HepG2 (cell line): ENCODE measurements around the gene SH3TC2. TPM values are rescaled to one million over a fixed set of nuclear protein-coding genes. Genes with fewer than 3 reads are reported as not detected.

ENCODE experiments used
- ATAC-seq: fragments of 200-7000 bp; cut with Tn5 transposase; 3 replicates; pipeline ENCODE4 v1.9.1; 2020; ENCODE audit warnings: mild to moderate bottlenecking, moderate library complexity
- BruUV-seq: library from RNA; stranded (reverse); fragments of 400-500 nt; replicated peaks from 2 replicates; lab custom pipeline; 2021; lab: Mats Ljungman, UMichigan
- CTCF ChIA-PET: fragments of 300-600 bp; formaldehyde crosslinking; extraction: SDS; loops from one replicate; lab custom pipeline; 2021; ENCODE audit warnings: low total read pairs, inconsistent platforms, low intra/inter-chr PET ratio; lab: Yijun Ruan, JAX
- POLR2A ChIA-PET: fragments of 350-600 bp; sonication (Branson Sonifier 250); formaldehyde crosslinking; loops from one replicate; lab custom pipeline; 2020; ENCODE audit warnings: antibody characterized with exemption, inconsistent platforms; lab: Yijun Ruan, JAX
- DNase-seq: peaks from one replicate; pipeline ENCODE4 v3.0.0-alpha.2; 2015; ENCODE audit warnings: low spot score
- FAIRE-seq: peaks from 3 replicates; lab custom pipeline; 2011; peaks lifted over from hg19 to GRCh38; lab: Jason Lieb, UNC
- H2AFZ ChIP-seq: one replicate; pipeline ENCODE4 v1.6.1; 2011; ENCODE audit warnings: low read length, inconsistent platforms
- H3K27ac ChIP-seq: fragments of 300-600 bp; 3 replicates; pipeline ENCODE4 v1.8.0; 2011; ENCODE audit warnings: mixed run types, mild to moderate bottlenecking, mixed read lengths, low read length, inconsistent platforms; ENCODE audit not compliant: insufficient read depth; ENCODE audit errors: extremely low read length
- H3K27me3 ChIP-seq, 2 experiments: fragments of 200-600 bp in 1 of 2; 2 replicates in 1 of 2; 3 replicates in 1 of 2; pipeline versions ENCODE4 v1.6.0 to v1.8.0; 2011; ENCODE audit warnings: low read length in 2 of 2, mild to moderate bottlenecking in 2 of 2, moderate library complexity in 2 of 2, inconsistent platforms in 1 of 2; ENCODE audit not compliant: insufficient read depth in 2 of 2, control insufficient read depth in 1 of 2
- H3K36me3 ChIP-seq, 2 experiments: fragments of 200-600 bp in 1 of 2; replicated peaks in 1 of 2; 2 replicates in 1 of 2; 3 replicates in 1 of 2; pipeline versions ENCODE4 v1.5.1 to v1.8.0; 2011; ENCODE audit warnings: low read length in 2 of 2, inconsistent platforms in 1 of 2; ENCODE audit not compliant: insufficient read depth in 2 of 2, control insufficient read depth in 1 of 2
- H3K4me1 ChIP-seq: 2 replicates; pipeline ENCODE4 v1.5.1; 2012; ENCODE audit warnings: low read length, inconsistent platforms; ENCODE audit not compliant: insufficient read depth
- H3K4me2 ChIP-seq: 2 replicates; pipeline ENCODE4 v1.6.0; 2011; ENCODE audit warnings: low read depth, low read length, inconsistent platforms
- H3K4me3 ChIP-seq, 3 experiments: fragments of 200-600 bp in 1 of 3; sonication (generic), shearing (Covaris generic) in 1 of 3; replicated peaks in 1 of 3; 2 replicates each; pipeline ENCODE4 v1.5.1; 2011 to 2016; ENCODE audit warnings: low read length in 3 of 3, inconsistent platforms in 2 of 3, low read depth in 2 of 3, mild to moderate bottlenecking in 2 of 3, control low read depth in 1 of 3, mixed read lengths in 1 of 3; ENCODE audit not compliant: insufficient read depth in 1 of 3
- H3K79me2 ChIP-seq: one replicate; pipeline ENCODE4 v1.6.1; 2011; ENCODE audit warnings: low read length, inconsistent platforms; ENCODE audit not compliant: insufficient read depth
- H3K9ac ChIP-seq: 2 replicates; pipeline ENCODE4 v1.6.0; 2011; ENCODE audit warnings: mild to moderate bottlenecking, low read depth, low read length, inconsistent platforms; ENCODE audit not compliant: insufficient read depth
- H3K9me3 ChIP-seq: 2 replicates; pipeline ENCODE4 v1.5.1; 2012; ENCODE audit warnings: mild to moderate bottlenecking, low read length
- H4K20me1 ChIP-seq: 2 replicates; pipeline ENCODE4 v1.6.0; 2011; ENCODE audit warnings: inconsistent platforms, mild to moderate bottlenecking, low read length, moderate library complexity; ENCODE audit not compliant: insufficient read depth
- ATAD3A ChIP-seq: sonication (generic); formaldehyde crosslinking; IDR thresholded peaks from 2 replicates; pipeline ENCODE4 v1.4.0; 2020; ENCODE audit warnings: missing genetic modification reagents
- DDIT3 ChIP-seq: sonication (generic); formaldehyde crosslinking; IDR thresholded peaks from 2 replicates; pipeline ENCODE4 v1.4.0; 2020; ENCODE audit warnings: mild to moderate bottlenecking, missing genetic modification reagents
- DNMT1 ChIP-seq: sonication (generic); formaldehyde crosslinking; IDR thresholded peaks from 2 replicates; pipeline ENCODE4 v1.5.1; 2020; ENCODE audit warnings: mild to moderate bottlenecking, missing genetic modification reagents
- EHMT2 ChIP-seq: fragments of 200-600 bp; sonication (generic); IDR thresholded peaks from 2 replicates; pipeline ENCODE4 v1.7.0; 2017; ENCODE audit warnings: antibody characterized with exemption, low read depth, low read length, borderline replicate concordance
- HIC2 ChIP-seq: sonication (generic); formaldehyde crosslinking; IDR thresholded peaks from 2 replicates; pipeline ENCODE4 v1.9.0; 2022; ENCODE audit warnings: low read depth, missing genetic modification reagents
- ISX ChIP-seq: sonication (generic); formaldehyde crosslinking; conservative IDR thresholded peaks from 2 replicates; pipeline ENCODE4 v1.5.0; 2020; ENCODE audit warnings: missing genetic modification reagents
- LBX2 ChIP-seq: sonication (generic); formaldehyde crosslinking; IDR thresholded peaks from 2 replicates; pipeline ENCODE4 v1.5.0; 2020; ENCODE audit warnings: missing genetic modification reagents, mild to moderate bottlenecking, borderline replicate concordance
- TCF7 ChIP-seq: sonication (generic); IDR thresholded peaks from 2 replicates; pipeline ENCODE4 v1.6.1; 2016; ENCODE audit warnings: antibody characterized with exemption, low read depth
- ZBTB1 ChIP-seq: sonication (generic); formaldehyde crosslinking; IDR thresholded peaks from 2 replicates; pipeline ENCODE4 v1.4.0; 2020; ENCODE audit warnings: missing genetic modification reagents, borderline replicate concordance
- ZNF232 ChIP-seq: sonication (generic); formaldehyde crosslinking; IDR thresholded peaks from 2 replicates; pipeline ENCODE4 v1.4.0; 2020; ENCODE audit warnings: missing genetic modification reagents, borderline replicate concordance
- ZNF264 ChIP-seq: sonication (generic); formaldehyde crosslinking; IDR thresholded peaks from 2 replicates; pipeline ENCODE4 v1.4.0; 2020; ENCODE audit warnings: missing genetic modification reagents
- ZNF292 ChIP-seq: sonication (generic); formaldehyde crosslinking; IDR thresholded peaks from 2 replicates; pipeline ENCODE4 v1.8.1; 2022; ENCODE audit warnings: mild to moderate bottlenecking, low read depth, missing genetic modification reagents, borderline replicate concordance
- ZNF580 ChIP-seq: IDR thresholded peaks from 2 replicates; pipeline ENCODE4 v1.6.1; 2016; ENCODE audit warnings: low read depth, borderline replicate concordance
- ZNF615 ChIP-seq: sonication (generic); formaldehyde crosslinking; IDR thresholded peaks from 2 replicates; pipeline ENCODE4 v1.5.0; 2020; ENCODE audit warnings: mild to moderate bottlenecking, missing genetic modification reagents, borderline replicate concordance
- ZNF703 ChIP-seq: sonication (generic); formaldehyde crosslinking; IDR thresholded peaks from 2 replicates; pipeline ENCODE4 v1.5.1; 2020; ENCODE audit warnings: missing genetic modification reagents, mild to moderate bottlenecking, moderate library complexity, borderline replicate concordance
- ZNF891 ChIP-seq: sonication (generic); formaldehyde crosslinking; IDR thresholded peaks from 2 replicates; pipeline ENCODE4 v1.5.0; 2020; ENCODE audit warnings: mild to moderate bottlenecking, missing genetic modification reagents
- WGBS: methylation state at CpG from one replicate; pipeline ENCODE4 v1.1.6; 2017; ENCODE audit warnings: low lambda C conversion rate; 5-methylcytosine and 5-hydroxymethylcytosine counted together
- in situ Hi-C: cut with HindIII; loops from 2 replicates; pipeline ENCODE4 v1.10.0; 2017; ENCODE audit warnings: low pct_unique_long_range_greater_than_20kb; ENCODE audit not compliant: extremely low pct_ligation_motif_present
- intact Hi-C: fragments of 100-400 bp; cut with micrococcal nuclease; formaldehyde crosslinking; loops from one replicate; pipeline ENCODE4 v1.10.0; 2022; ENCODE audit not compliant: unreplicated experiment
- polyA plus RNA-seq, 8 experiments: library from polyadenylated mRNA; depleted of rRNA in 3 of 8; stranded (reverse) in 7 of 8; unstranded in 1 of 8; fragments of >200 nt; fragmentation: Illumina TruSeq in 4 of 8; extraction: Trizol in 4 of 8; gene quantifications; 2 replicates each; pipeline versions ENCODE4 v1.2.1 to v1.2.3, GENCODE V29; 2011 to 2016; ENCODE audit warnings: low read depth in 4 of 8, missing spikeins in 1 of 8, mixed read lengths in 1 of 8; ENCODE audit not compliant: insufficient read depth in 1 of 8
- total RNA-seq, 5 experiments: library from RNA; depleted of rRNA; stranded (reverse); fragments of >200 nt; fragmentation: Illumina TruSeq; extraction: Trizol; gene quantifications; 2 replicates each; pipeline ENCODE4 v1.2.3, GENCODE V29; 2016; ENCODE audit warnings: low read depth in 1 of 5

The SH3TC2 gene
- total and polyA plus RNA-seq, 2 of the 13 experiments (the other 11 are each of a cell fraction or from before 2014, with no cell fraction given), result 0.34 to 0.71 TPM

GRCh38 chr5:148962200-148962550 lies 100.7 kb downstream of the SH3TC2 start:
- POLR2A ChIA-PET, result no interaction called here
- Histone ChIP-seq H3K9ac (no peak overlapping the region), H3K36me3 (no peaks in the 10 kb centered on the region), H3K9me3 (no peaks in the 10 kb centered on the region), H3K4me1 (no peaks in the 10 kb centered on the region), H3K4me2 (no peak overlapping the region), H3K27me3 (no peaks in the 10 kb centered on the region), H3K27ac (no peak overlapping the region), H3K4me3 (no peak overlapping the region), H4K20me1 (no peaks in the 10 kb centered on the region), H3K79me2 (no peaks in the 10 kb centered on the region), H2AFZ (no peak overlapping the region)
- 12% methylated on average over 2 of the region's 3 CpGs for WGBS
- intact Hi-C loops (no loop called here), in situ Hi-C loops (no loop called here)
- no peak for FAIRE-seq
- no peak for ATAC-seq
- no TSS peak for BruUV-seq
- DNase-seq, result no peak
- no peak for TF ChIP-seq ATAD3A
- TF ChIP-seq ZNF615 (CRISPR knock-in tag), result no peak
- no peak for TF ChIP-seq LBX2 (CRISPR knock-in tag)
- TF ChIP-seq ZNF891 (CRISPR knock-in tag), result no peak
- CTCF ChIA-PET, result no interaction called here

- no TSS peak for BruUV-seq
- in situ Hi-C loops, result no loop called here
- ATAC-seq, result no peak
- TF ChIP-seq ZNF292 (CRISPR knock-in tag), result no peak
- TF ChIP-seq ZNF703, result no peak
- TF ChIP-seq ZNF232 (CRISPR knock-in tag), result no peak
- no peak for TF ChIP-seq HIC2 (CRISPR knock-in tag)
- no peak for TF ChIP-seq ZBTB1 (CRISPR knock-in tag)
- TF ChIP-seq DDIT3, result no peak
- TF ChIP-seq ISX, result no peak
- TF ChIP-seq TCF7, result no peak
- no peak for TF ChIP-seq EHMT2
- no peak for TF ChIP-seq DNMT1 (CRISPR knock-in tag)
- no peak for TF ChIP-seq ZNF264
- no peak for TF ChIP-seq ZNF580 (CRISPR knock-in tag)
Observed at GRCh38 chr5:148961261-148962199, 101.3 kb downstream of the SH3TC2 start.

More at GRCh38 chr5:148961261-148962199, 101.3 kb downstream of the SH3TC2 start:
- Histone ChIP-seq H3K79me2 (no peaks in the 10 kb centered on the region), H3K27me3 (no peaks in the 10 kb centered on the region), H2AFZ (no peak overlapping the region), H3K4me2 (no peak overlapping the region), H3K9me3 (no peaks in the 10 kb centered on the region), H3K4me1 (no peaks in the 10 kb centered on the region), H4K20me1 (no peaks in the 10 kb centered on the region), H3K9ac (no peak overlapping the region), H3K4me3 (no peak overlapping the region), H3K36me3 (no peaks in the 10 kb centered on the region), H3K27ac (no peak overlapping the region)
- 39% methylated on average over 8 of the region's 8 CpGs for WGBS
- no peak for FAIRE-seq
- no peak for DNase-seq
- intact Hi-C loops, result no loop called here
- CTCF ChIA-PET, result no interaction called here
- POLR2A ChIA-PET, result no interaction called here
